Measurements from ENCODE around the gene UTP4.

DNA sequence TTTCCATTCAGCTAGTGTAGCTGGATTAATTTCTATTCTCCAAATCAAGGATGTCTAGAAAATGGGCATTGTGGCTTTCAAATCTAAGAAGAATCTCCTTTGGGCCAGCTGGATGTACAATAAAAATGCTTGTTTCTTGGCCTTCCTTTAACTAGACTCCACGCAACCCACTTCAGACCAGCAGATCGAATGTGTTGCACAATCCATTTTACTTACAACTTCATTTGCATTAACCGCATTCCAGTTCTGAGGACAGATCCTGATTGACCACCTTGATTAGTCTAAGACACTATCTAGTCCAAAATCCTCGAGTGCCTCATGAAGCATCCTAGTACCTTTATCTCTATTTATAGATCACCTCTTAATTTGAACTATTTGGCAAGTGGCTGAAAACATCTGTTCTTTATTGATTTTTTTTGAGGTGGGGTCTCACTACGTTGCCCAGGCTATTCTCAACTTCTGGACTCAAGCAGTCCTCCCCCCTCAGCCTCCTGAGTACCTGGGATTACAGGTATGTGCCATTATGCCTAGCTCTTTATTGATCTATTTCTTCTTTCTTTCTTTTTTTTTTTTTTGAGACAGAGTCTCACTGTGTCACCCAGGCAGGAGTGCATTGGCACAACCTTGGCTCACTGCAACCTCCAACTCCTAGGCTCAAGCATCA, 47.3 kb upstream of the UTP4 start:
- TF ChIP-seq CTCF (IDR thresholded peaks at IDR 0.05) (no peak), POLR2A (IDR thresholded peaks at IDR 0.05) (no peak)

All from adrenal gland (tissue), 5 donors.